SK-N-SH treated with all-trans-retinoic acid at 6 μM for 48 hours (cell line): ENCODE results near the gene GLIS1.

Experiments used
- ATAC-seq: fragments of 200-7000 bp; cut with Tn5 transposase; 3 replicates; pipeline ENCODE4 v1.9.1; 2020; ENCODE audit warnings: mild to moderate bottlenecking, moderate library complexity
- ARNTL ChIP-seq: fragments of 450-650 bp; formaldehyde crosslinking; IDR thresholded peaks from 2 replicates; pipeline ENCODE4 v1.5.0; 2020; ENCODE audit warnings: low read depth, mild to moderate bottlenecking, moderate library complexity, borderline replicate concordance
- BACH2 ChIP-seq: fragments of 250-450 bp; sonication (Bioruptor Pico); IDR thresholded peaks from 2 replicates; pipeline ENCODE4 v1.9.0; 2021; ENCODE audit warnings: mild to moderate bottlenecking, borderline replicate concordance
- CSDC2 ChIP-seq: fragments of 250-450 bp; sonication (Bioruptor Pico); IDR thresholded peaks from 2 replicates; pipeline ENCODE4 v1.5.0; 2020; ENCODE audit warnings: mild to moderate bottlenecking, moderate library complexity
- CSRNP3 ChIP-seq: fragments of 250-450 bp; sonication (Bioruptor Pico); IDR thresholded peaks from 2 replicates; pipeline ENCODE4 v1.5.1; 2021; ENCODE audit warnings: mild to moderate bottlenecking, moderate library complexity
- GLIS3 ChIP-seq: fragments of 250-450 bp; sonication (Bioruptor Pico); IDR thresholded peaks from 2 replicates; pipeline ENCODE4 v1.5.0; 2020; ENCODE audit warnings: mild to moderate bottlenecking, moderate library complexity
- ISL1 ChIP-seq: fragments of 250-450 bp; sonication (Bioruptor Pico); IDR thresholded peaks from 2 replicates; pipeline ENCODE4 v2.1.2; 2022; ENCODE audit warnings: mild to moderate bottlenecking, moderate library complexity
- OSR1 ChIP-seq: fragments of 250-450 bp; sonication (Bioruptor Pico); IDR thresholded peaks from 2 replicates; pipeline ENCODE4 v1.8.0; 2022; ENCODE audit warnings: moderate library complexity, mild to moderate bottlenecking, inconsistent platforms
- PATZ1 ChIP-seq: fragments of 250-450 bp; sonication (Bioruptor Pico); IDR thresholded peaks from 2 replicates; pipeline ENCODE4 v1.8.0; 2020; ENCODE audit warnings: mild to moderate bottlenecking, moderate library complexity, borderline replicate concordance
- PPARA ChIP-seq: fragments of 250-450 bp; sonication (Bioruptor Pico); IDR thresholded peaks from 2 replicates; pipeline ENCODE4 v1.5.0; 2020; ENCODE audit warnings: mild to moderate bottlenecking, borderline replicate concordance
- SNAI2 ChIP-seq: fragments of 250-450 bp; sonication (Bioruptor Pico); IDR thresholded peaks from 2 replicates; pipeline ENCODE4 v1.5.0; 2020; ENCODE audit warnings: mild to moderate bottlenecking, moderate library complexity
- TCF4 ChIP-seq: fragments of 250-450 bp; sonication (Bioruptor Pico); IDR thresholded peaks from 2 replicates; pipeline ENCODE4 v1.8.0; 2021; ENCODE audit warnings: mild to moderate bottlenecking, moderate library complexity, borderline replicate concordance
- ZC3H10 ChIP-seq: fragments of 250-450 bp; sonication (Bioruptor Pico); IDR thresholded peaks from 2 replicates; pipeline ENCODE4 v1.5.1; 2021; ENCODE audit warnings: mild to moderate bottlenecking, moderate library complexity
- ZFP3 ChIP-seq: fragments of 250-450 bp; sonication (Bioruptor Pico); IDR thresholded peaks from 2 replicates; pipeline ENCODE4 v1.5.0; 2020; ENCODE audit warnings: mild to moderate bottlenecking, moderate library complexity
- ZFP30 ChIP-seq: fragments of 450-650 bp; formaldehyde crosslinking; IDR thresholded peaks from 2 replicates; pipeline ENCODE4 v1.5.0; 2022; ENCODE audit warnings: mild to moderate bottlenecking, moderate library complexity
- ZNF70 ChIP-seq: fragments of 450-650 bp; formaldehyde crosslinking; IDR thresholded peaks from 2 replicates; pipeline ENCODE4 v1.5.0; 2020; ENCODE audit warnings: mild to moderate bottlenecking, moderate library complexity
- ZNF8 ChIP-seq: fragments of 450-650 bp; formaldehyde crosslinking; IDR thresholded peaks from 2 replicates; pipeline ENCODE4 v1.5.0; 2020; ENCODE audit warnings: mild to moderate bottlenecking, moderate library complexity
- TF ChIP-seq, protein P1 (sequence below): fragments of 250-450 bp; sonication (Bioruptor Pico); IDR thresholded peaks from 2 replicates; pipeline ENCODE4 v1.5.1; 2020; ENCODE audit warnings: low read depth, mild to moderate bottlenecking, moderate library complexity
- TF ChIP-seq, protein P2 (sequence below): fragments of 250-450 bp; sonication (Bioruptor Pico); IDR thresholded peaks from 2 replicates; pipeline ENCODE4 v1.5.0; 2020; ENCODE audit warnings: mild to moderate bottlenecking, moderate library complexity
- TF ChIP-seq, protein P3 (sequence below): fragments of 250-450 bp; sonication (Bioruptor Pico); IDR thresholded peaks from 2 replicates; pipeline ENCODE4 v1.8.0; 2021; ENCODE audit warnings: low read depth, mild to moderate bottlenecking, moderate library complexity, borderline replicate concordance

The GLIS1 gene

DNA sequence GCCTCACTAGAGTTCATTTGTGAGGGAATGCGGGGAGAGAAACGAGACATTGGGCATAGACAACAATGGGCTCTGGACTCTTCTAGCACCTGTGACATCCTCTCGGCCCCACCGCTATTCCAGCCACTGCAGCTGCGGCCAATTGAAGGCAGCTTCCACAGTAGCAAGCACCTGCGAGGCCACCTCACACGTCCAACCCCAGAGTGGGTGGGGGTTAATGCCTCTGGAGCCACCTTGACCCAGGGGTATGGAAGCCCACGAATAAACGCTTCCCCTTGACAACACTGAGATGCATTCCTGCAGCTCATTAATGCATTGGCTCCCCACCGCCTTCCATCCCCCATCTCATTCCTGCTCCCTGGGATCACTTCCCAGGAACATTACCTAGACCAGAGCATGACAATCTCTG, 104.4 kb downstream of the GLIS1 start:
- TF ChIP-seq CSRNP3 (CRISPR knock-in tag): no peak
- TF ChIP-seq, protein P1, sequence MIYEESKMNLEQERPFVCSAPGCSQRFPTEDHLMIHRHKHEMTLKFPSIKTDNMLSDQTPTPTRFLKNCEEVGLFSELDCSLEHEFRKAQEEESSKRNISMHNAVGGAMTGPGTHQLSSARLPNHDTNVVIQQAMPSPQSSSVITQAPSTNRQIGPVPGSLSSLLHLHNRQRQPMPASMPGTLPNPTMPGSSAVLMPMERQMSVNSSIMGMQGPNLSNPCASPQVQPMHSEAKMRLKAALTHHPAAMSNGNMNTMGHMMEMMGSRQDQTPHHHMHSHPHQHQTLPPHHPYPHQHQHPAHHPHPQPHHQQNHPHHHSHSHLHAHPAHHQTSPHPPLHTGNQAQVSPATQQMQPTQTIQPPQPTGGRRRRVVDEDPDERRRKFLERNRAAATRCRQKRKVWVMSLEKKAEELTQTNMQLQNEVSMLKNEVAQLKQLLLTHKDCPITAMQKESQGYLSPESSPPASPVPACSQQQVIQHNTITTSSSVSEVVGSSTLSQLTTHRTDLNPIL (CRISPR knock-in tag): no peak
- no peak for TF ChIP-seq ZC3H10
- TF ChIP-seq PPARA: no peak
- TF ChIP-seq, protein P2, sequence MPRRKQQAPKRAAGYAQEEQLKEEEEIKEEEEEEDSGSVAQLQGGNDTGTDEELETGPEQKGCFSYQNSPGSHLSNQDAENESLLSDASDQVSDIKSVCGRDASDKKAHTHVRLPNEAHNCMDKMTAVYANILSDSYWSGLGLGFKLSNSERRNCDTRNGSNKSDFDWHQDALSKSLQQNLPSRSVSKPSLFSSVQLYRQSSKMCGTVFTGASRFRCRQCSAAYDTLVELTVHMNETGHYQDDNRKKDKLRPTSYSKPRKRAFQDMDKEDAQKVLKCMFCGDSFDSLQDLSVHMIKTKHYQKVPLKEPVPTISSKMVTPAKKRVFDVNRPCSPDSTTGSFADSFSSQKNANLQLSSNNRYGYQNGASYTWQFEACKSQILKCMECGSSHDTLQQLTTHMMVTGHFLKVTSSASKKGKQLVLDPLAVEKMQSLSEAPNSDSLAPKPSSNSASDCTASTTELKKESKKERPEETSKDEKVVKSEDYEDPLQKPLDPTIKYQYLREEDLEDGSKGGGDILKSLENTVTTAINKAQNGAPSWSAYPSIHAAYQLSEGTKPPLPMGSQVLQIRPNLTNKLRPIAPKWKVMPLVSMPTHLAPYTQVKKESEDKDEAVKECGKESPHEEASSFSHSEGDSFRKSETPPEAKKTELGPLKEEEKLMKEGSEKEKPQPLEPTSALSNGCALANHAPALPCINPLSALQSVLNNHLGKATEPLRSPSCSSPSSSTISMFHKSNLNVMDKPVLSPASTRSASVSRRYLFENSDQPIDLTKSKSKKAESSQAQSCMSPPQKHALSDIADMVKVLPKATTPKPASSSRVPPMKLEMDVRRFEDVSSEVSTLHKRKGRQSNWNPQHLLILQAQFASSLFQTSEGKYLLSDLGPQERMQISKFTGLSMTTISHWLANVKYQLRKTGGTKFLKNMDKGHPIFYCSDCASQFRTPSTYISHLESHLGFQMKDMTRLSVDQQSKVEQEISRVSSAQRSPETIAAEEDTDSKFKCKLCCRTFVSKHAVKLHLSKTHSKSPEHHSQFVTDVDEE: no peak
- TF ChIP-seq ZNF8 (CRISPR knock-in tag): no peak
- TF ChIP-seq ARNTL (CRISPR knock-in tag): no peak
- no peak for TF ChIP-seq BACH2 (CRISPR knock-in tag)
- no peak for TF ChIP-seq ISL1 (CRISPR knock-in tag)
- no peak for TF ChIP-seq ZFP30
- TF ChIP-seq PATZ1 (CRISPR knock-in tag): no peak
- TF ChIP-seq GLIS3 (CRISPR knock-in tag): no peak
- no peak for TF ChIP-seq OSR1 (CRISPR knock-in tag)
- TF ChIP-seq ZNF70 (CRISPR knock-in tag): no peak
- no peak for ATAC-seq

- TF ChIP-seq SNAI2 (CRISPR knock-in tag) (no peak), PATZ1 (CRISPR knock-in tag) (no peak), ZNF8 (CRISPR knock-in tag) (no peak), CSDC2 (no peak), ZC3H10 (no peak), PPARA (no peak), ZFP3 (no peak), TCF4 (no peak), ARNTL (CRISPR knock-in tag) (no peak), BACH2 (CRISPR knock-in tag) (no peak), ZFP30 (no peak)
- TF ChIP-seq, protein P1 (CRISPR knock-in tag): no peak
- TF ChIP-seq, protein P3, sequence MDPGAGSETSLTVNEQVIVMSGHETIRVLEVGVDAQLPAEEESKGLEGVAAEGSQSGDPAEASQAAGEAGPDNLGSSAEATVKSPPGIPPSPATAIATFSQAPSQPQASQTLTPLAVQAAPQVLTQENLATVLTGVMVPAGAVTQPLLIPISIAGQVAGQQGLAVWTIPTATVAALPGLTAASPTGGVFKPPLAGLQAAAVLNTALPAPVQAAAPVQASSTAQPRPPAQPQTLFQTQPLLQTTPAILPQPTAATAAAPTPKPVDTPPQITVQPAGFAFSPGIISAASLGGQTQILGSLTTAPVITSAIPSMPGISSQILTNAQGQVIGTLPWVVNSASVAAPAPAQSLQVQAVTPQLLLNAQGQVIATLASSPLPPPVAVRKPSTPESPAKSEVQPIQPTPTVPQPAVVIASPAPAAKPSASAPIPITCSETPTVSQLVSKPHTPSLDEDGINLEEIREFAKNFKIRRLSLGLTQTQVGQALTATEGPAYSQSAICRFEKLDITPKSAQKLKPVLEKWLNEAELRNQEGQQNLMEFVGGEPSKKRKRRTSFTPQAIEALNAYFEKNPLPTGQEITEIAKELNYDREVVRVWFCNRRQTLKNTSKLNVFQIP (CRISPR knock-in tag): no peak
- no peak for ATAC-seq
These were observed 105.8 kb downstream of the GLIS1 start for GRCh38 chr1:53633073-53633704.
